T-helper 22 cell (primary cell): ENCODE results near the gene TGM5.
"Not testable (repeated sequence)": the region's sequence is repeated elsewhere in the genome, so short reads cannot be mapped to it uniquely, and the experiment has no call there.

Experiments used
- DNase-seq: peaks from one replicate; pipeline ENCODE4 v3.0.0-alpha.2; 2020; ENCODE audit warnings: low read depth

The TGM5 gene, protein sequence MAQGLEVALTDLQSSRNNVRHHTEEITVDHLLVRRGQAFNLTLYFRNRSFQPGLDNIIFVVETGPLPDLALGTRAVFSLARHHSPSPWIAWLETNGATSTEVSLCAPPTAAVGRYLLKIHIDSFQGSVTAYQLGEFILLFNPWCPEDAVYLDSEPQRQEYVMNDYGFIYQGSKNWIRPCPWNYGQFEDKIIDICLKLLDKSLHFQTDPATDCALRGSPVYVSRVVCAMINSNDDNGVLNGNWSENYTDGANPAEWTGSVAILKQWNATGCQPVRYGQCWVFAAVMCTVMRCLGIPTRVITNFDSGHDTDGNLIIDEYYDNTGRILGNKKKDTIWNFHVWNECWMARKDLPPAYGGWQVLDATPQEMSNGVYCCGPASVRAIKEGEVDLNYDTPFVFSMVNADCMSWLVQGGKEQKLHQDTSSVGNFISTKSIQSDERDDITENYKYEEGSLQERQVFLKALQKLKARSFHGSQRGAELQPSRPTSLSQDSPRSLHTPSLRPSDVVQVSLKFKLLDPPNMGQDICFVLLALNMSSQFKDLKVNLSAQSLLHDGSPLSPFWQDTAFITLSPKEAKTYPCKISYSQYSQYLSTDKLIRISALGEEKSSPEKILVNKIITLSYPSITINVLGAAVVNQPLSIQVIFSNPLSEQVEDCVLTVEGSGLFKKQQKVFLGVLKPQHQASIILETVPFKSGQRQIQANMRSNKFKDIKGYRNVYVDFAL

DNA sequence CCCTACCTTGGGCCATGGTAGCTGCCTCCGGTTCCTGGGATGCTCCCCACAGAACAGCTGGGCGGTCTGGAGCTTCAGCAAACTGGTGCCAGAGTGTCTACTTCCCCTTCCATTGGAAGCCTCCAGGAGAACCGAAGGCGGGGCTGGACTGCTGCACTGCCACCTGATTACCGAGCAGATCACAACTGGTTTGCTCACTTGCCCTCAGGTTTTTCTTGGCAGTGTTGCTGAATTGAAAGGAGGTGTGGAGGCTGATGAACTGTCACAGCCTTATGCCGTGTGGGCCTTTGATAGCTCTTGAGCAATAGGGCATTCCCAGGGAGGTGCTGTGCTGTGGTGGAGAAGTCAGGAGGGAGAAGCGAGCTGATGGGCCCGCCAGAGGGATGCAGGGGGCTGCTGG lies at the start of gene TGM5:
Gene TGM5, minus strand, starts transcription at position 95 of the 400 bp plus-strand sequence. Its CDS starts 79 bp downstream, at position 16.
- no peak for DNase-seq

DNA sequence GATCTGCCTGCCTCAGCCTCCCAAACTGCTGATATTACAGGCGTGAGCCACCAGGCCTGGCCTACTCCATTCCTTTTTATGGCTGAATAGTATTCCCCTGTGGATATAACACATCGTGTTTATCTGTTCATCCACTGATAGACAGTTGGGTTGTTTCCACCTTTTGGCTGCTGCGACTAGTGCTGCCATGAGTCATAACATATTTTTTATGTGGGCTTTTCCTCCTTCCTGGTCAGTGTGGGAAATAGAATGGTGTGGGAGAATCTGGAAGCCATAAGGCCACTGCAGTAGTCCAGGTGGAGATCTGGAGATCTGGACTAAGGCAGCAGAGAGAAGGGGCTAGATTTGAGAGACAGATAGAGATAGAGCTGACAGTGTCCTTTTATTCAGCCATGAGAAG lies 47.4 kb upstream of the TGM5 start:
- DNase-seq: no peak

- no peak for DNase-seq
Observed at GRCh38 chr15:43312378-43312777, 45.6 kb upstream of the TGM5 start.

GRCh38 chr15:43302205-43302817 lies 35.6 kb upstream of the TGM5 start, which contains the start of gene TGM7:
Gene TGM7, minus strand, starts transcription at chr15:43302255.
- DNase-seq: no peak

- DNase-seq: no peak
Observed at GRCh38 chr15:43299884-43300283, 33.2 kb upstream of the TGM5 start.

GRCh38 chr15:43299411-43299810 lies 32.7 kb upstream of the TGM5 start:
- no peak for DNase-seq

- no peak for DNase-seq
Observed at GRCh38 chr15:43294091-43294706, 27.5 kb upstream of the TGM5 start.

DNA sequence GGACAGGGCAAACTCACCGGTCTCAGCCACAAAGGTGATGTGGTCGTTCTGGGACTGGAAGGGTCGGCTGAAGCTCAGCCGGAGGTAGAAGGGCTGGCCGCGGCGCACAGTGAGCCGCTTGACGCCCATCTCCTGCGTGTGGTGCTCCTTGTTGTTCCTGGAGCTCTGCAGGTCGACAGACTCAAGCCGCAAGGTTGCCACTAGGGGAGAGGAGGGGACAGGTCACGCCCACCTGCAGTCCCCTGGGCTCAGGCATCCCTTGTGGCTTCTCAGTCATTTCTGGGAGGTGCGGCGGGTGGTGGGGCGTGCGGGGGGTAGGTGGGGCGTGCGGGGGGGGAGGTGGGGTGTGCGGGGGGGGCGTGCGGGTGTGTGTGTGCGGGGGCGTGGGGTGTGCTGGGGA lies 26.7 kb upstream of the TGM5 start:
- no peak for DNase-seq

DNA sequence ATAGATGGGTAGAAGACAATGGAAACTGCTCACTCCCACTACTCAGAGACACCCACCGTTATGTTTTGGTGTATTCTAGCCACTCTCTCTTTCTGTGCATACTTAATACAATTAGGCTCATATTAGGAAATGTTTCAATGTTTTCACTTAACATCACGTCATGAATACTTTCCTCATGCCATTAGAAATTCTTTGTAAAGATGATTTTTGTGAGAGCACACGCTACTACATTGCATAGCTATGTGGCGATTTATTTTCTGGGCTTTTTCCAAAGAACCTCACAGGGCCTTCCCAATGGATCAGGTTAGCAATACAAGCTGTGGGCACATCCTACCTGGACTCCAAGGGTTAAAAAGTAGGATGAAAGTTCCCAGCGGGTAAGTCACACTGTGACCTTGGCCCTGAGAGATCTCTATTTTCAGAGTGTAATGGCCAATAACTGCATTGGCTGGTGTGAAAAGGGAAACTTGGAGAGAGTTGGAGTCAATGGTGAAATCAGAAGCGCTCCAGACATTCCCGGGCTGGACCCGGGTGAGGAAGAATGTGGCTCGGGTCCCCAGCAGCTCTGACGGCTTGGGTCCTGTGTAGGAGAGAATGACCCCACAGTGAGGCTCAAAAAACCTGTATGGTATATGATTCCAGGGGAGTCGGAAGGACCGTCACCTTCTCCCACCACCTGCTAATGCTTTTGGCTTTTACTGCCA lies 25.8 kb upstream of the TGM5 start:
- DNase-seq: no peak

DNA sequence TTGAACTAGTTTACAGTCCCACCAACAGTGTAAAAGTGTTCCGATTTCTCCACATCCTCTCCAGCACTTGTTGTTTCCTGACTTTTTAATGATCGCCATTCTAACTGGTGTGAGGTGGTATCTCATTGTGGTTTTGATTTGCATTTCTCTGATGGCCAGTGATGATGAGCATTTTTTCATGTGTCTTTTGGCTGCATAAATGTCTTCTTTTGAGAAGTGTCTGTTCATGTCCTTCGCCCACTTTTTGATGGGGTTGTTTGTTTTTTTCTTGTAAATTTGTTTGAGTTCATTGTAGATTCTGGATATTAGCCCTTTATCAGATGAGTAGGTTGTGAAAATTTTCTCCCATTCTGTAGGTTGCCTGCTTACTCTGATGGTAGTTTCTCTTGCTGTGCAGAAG lies 22.9 kb upstream of the TGM5 start:
- not testable (repeated sequence) for DNase-seq

- no peak for DNase-seq
Observed at GRCh38 chr15:43287254-43287653, 20.5 kb upstream of the TGM5 start.

GRCh38 chr15:43286074-43286473 lies 19.3 kb upstream of the TGM5 start:
- no peak for DNase-seq

DNA sequence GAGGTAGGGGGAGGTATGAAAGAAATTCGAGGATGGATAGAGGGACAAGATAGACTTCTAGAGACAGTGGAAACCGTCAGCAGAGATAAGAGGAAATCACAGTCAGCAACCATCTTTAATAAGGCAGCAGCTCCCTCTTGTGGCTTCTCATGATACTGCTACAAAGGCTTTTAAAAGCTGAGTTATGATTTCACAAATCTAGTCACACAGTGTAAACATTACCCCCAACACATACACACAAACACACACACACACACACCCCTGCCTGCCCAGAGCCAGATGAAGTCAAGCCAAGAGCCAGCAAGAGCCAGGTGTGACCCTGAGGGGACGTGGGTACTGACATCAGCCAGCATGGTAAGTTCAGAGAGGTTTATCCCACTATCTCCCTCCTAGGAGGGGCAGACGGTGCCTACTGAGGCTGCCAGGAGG lies 18.9 kb upstream of the TGM5 start:
- no peak for DNase-seq

- DNase-seq: no peak
Observed at GRCh38 chr15:43283526-43283925, 16.8 kb upstream of the TGM5 start.

DNA sequence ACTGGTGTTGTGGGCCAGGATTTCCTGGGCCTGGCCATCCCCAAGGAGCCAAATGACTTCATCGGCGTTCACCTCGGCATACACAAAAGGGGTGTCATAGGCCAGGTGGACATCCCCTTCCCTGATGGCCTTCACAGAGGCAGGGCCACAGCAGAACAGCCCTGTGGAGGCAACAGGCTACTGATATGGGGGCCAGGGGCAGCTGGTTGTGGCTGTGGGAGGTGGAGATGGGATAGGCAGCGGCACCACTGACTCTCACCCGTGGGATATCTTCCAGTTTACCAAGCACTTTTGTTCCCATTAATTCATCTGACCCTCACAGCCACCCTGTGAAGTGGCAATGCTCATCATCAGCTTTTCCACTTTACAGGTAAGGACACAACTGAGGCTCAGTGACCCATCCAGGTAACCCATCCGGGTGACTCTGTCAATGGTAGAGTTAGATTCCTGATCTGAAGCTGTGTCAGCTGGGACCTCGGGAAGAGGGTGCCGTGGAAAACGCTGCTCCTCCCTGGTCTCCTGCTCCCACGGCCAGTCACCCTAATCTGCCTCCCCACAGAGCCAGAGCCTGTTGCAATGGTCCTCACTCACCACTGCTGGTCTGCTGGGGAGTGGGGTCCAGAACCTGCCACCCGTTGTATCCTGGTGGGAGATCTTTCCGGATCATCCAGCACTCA lies 15.3 kb upstream of the TGM5 start:
- no peak for DNase-seq

- no peak for DNase-seq
Observed at GRCh38 chr15:43280996-43281395, 14.3 kb upstream of the TGM5 start.

- no peak for DNase-seq
Observed at GRCh38 chr15:43279496-43279895, 12.8 kb upstream of the TGM5 start.

DNA sequence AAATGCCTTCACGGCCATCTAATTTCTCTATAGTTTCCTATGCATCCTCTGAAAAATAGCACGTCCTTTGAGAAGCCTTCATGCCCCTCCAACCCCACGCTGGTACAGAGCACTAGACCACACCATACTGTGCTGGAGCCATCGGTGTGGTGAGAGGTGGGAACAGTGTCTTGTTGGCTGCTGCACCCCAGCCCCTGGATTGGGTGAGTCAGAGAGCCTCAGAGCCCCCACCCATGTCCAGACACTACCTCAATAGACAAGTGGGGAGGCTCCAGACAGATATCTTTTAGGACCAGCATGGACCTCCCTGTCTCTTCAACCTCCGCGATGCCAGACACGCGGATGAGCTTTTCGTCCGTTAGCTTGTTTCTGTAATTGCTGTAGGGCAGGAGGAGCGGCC lies 12.1 kb upstream of the TGM5 start:
- no peak for DNase-seq

- no peak for DNase-seq
Observed at GRCh38 chr15:43277901-43278300, 11.2 kb upstream of the TGM5 start.

DNA sequence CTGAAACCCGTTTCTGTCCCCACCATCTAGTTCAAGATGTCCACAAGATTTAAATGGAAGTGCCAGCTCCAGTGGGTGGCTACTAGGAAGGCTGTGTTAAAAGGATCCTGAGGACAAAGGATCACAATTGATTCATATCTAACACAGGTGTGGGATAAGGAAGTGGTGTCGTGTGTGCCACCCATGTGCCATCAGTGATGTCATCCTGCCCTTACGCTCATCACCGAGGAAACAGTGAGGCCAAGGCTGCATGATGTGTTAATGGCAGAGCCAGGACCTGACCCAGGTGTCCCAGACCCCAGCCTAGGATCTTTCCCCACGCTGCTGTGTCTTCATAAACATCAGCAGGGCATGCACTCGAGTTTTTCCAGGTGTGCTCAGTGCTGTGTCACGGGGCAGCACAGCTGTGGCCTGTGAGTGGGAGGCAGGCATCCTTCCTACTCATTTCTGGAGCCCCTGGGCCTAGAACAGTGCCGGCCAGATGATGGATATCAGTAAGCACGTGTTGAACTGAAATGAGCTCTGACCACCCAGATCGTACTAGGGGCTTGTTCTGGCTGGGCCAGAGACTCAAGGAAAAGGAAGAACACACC lies 10.6 kb upstream of the TGM5 start:
- no peak for DNase-seq
